Neuron (in vitro differentiated cells): ENCODE results near the gene BLM.
"Not testable (repeated sequence)": the region's sequence is repeated elsewhere in the genome, so short reads cannot be mapped to it uniquely, and the experiment has no call there.

Experiments used
- H2AFZ ChIP-seq: one replicate; pipeline ENCODE4 v1.6.1; 2013; ENCODE audit warnings: low read depth, mild to moderate bottlenecking, inconsistent platforms, low read length, moderate library complexity
- H3K27me3 ChIP-seq: one replicate; pipeline ENCODE4 v1.6.1; 2013; ENCODE audit warnings: low read length; ENCODE audit not compliant: insufficient read depth
- H3K36me3 ChIP-seq: one replicate; pipeline ENCODE4 v1.6.1; 2013; ENCODE audit warnings: low read length; ENCODE audit not compliant: insufficient read depth
- H3K4me1 ChIP-seq: one replicate; pipeline ENCODE4 v1.6.1; 2013; ENCODE audit warnings: low read length; ENCODE audit not compliant: insufficient read depth
- H3K4me3 ChIP-seq: 2 replicates; pipeline ENCODE4 v1.5.1; 2013; ENCODE audit warnings: mild to moderate bottlenecking, low read length, moderate library complexity
- H3K9me3 ChIP-seq: one replicate; pipeline ENCODE4 v1.6.1; 2013; ENCODE audit warnings: low read length

Gene BLM

DNA sequence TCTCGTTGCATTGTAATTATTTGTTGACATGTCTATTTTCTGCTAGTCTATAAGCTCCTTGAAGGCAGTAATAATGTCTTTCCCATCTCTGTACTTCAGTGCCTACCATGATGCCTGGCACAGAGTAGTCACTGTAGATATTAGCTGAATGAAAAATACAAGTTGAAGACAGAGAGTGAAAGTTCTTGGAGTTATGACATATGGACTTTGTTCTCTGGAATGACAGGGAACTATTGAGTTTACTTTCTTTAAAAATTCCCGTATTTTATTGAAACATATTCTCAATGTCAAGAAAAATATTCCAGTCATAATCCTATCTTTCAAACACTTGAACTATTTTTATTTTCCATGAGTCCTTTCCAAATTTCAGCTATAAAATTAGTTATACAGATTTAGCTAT, 3.0 kb downstream of the BLM start:
- H3K27me3 ChIP-seq, result no peaks in the 10 kb centered on the region
- peaks cover 20% of the 10 kb centered on the region for H3K4me1 ChIP-seq
- peaks cover 21% of the 10 kb centered on the region for H3K36me3 ChIP-seq
- no peaks in the 10 kb centered on the region for H3K9me3 ChIP-seq
- H2AFZ ChIP-seq, result no peak overlapping the region
- H3K4me3 ChIP-seq, result no peak overlapping the region

DNA sequence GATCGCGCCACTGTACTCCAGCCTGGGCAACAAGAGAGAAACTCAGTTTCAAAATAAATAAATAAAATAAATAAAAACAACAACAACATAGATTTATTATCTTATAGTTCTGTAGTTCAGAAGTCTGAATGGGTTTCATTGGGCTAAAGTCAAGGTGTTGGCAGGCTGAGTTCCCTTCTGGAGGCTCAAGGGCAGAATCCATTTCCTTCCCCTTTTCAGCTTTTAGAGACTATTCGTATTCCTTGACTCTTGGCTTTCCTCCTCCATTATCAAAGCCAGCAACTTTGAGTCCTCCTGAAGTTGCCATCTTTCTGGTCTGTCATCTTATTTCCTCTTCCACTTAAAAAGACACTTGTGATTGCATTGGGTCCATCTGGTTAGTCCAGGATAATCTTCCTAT, 12.1 kb downstream of the BLM start:
- H3K36me3 ChIP-seq, result peaks cover 10% of the 10 kb centered on the region
- no peaks in the 10 kb centered on the region for H3K4me1 ChIP-seq
- no peak overlapping the region for H3K4me3 ChIP-seq
- no peaks in the 10 kb centered on the region for H3K27me3 ChIP-seq
- no peak overlapping the region for H2AFZ ChIP-seq
- H3K9me3 ChIP-seq, result no peaks in the 10 kb centered on the region

DNA sequence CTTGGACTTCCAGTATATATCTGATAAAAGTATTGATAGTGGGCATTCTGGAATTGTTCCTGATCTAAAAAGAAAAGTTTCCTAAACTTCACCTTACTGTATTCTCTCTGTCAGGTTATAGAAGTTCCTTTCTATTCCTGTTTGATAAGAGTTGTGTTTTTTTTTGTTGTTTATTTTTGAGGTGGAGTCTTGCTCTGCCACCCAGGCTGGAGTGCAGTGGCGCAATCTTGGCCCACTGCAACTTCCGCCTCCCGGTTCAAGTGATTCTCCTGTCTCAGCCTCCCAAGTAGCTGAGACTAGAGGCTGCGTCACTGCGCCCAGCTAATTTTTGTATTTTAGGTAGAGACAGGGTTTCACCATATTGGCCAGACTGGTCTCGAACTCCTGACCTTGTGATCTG, 13.1 kb downstream of the BLM start:
- peaks cover 6% of the 10 kb centered on the region for H3K36me3 ChIP-seq

DNA sequence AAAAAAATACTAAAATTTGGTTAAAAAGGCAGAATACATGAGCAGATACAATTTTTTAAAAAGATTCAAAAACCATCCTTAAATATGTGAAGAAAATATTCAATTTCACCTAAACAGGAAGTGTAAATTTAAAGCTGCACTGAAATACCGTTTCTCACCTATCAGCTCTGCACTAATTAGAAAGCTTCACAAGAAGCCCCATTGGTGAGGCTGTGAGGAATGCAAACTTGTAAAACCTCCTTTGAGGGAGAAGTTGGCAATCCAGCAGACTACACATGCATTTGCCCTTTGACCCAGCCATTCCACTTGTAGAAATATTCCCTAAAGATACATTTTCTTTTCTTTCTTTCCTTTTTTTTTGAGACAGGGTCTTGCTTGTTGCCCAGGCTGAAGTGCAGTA, 18.8 kb downstream of the BLM start:
- H3K9me3 ChIP-seq, result peaks cover 2% of the 10 kb centered on the region
- H2AFZ ChIP-seq, result no peak overlapping the region
- no peak overlapping the region for H3K4me3 ChIP-seq
- H3K36me3 ChIP-seq, result peaks cover 6% of the 10 kb centered on the region
- no peaks in the 10 kb centered on the region for H3K4me1 ChIP-seq
- H3K27me3 ChIP-seq, result no peaks in the 10 kb centered on the region

More for the DNA sequence above, 13.1 kb downstream of the BLM start:
- Histone ChIP-seq H3K4me1 (no peaks in the 10 kb centered on the region), H3K27me3 (no peaks in the 10 kb centered on the region), H3K4me3 (no peak overlapping the region), H2AFZ (no peak overlapping the region), H3K9me3 (no peaks in the 10 kb centered on the region)

DNA sequence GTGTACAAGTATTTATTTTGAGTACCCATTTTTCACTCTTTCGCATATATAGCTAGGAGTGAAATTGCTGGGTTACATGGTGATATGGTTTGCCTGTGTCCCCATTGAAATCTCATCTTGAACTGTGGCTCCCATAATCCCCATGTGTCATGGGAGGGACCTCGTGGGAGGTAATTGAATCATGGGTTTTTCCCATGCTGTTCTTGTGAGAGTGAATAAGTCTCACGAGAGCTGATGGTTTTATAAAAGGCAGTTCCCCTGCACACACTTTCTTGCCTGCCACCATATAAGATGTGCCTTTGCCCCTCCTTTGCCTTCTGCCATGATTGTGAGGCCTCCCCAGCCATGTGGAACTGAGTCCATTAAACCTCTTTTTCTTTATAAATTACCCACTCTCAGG, 23.4 kb downstream of the BLM start:
- H3K4me3 ChIP-seq, H2AFZ ChIP-seq, H3K36me3 ChIP-seq, H3K4me1 ChIP-seq, H3K9me3 ChIP-seq, H3K27me3 ChIP-seq: not testable (repeated sequence)

- H2AFZ ChIP-seq, result no peak overlapping the region
- no peaks in the 10 kb centered on the region for H3K27me3 ChIP-seq
- peaks cover 2% of the 10 kb centered on the region for H3K9me3 ChIP-seq
- no peaks in the 10 kb centered on the region for H3K4me1 ChIP-seq
- no peaks in the 10 kb centered on the region for H3K36me3 ChIP-seq
- no peak overlapping the region for H3K4me3 ChIP-seq
These were observed 24.9 kb downstream of the BLM start for GRCh38 chr15:90742087-90742486.

- peaks cover 2% of the 10 kb centered on the region for H3K9me3 ChIP-seq
- no peaks in the 10 kb centered on the region for H3K27me3 ChIP-seq
- H3K4me1 ChIP-seq, result no peaks in the 10 kb centered on the region
- no peak overlapping the region for H2AFZ ChIP-seq
- peaks cover 5% of the 10 kb centered on the region for H3K36me3 ChIP-seq
- no peak overlapping the region for H3K4me3 ChIP-seq
These were observed 26.3 kb downstream of the BLM start for GRCh38 chr15:90743407-90743806.

DNA sequence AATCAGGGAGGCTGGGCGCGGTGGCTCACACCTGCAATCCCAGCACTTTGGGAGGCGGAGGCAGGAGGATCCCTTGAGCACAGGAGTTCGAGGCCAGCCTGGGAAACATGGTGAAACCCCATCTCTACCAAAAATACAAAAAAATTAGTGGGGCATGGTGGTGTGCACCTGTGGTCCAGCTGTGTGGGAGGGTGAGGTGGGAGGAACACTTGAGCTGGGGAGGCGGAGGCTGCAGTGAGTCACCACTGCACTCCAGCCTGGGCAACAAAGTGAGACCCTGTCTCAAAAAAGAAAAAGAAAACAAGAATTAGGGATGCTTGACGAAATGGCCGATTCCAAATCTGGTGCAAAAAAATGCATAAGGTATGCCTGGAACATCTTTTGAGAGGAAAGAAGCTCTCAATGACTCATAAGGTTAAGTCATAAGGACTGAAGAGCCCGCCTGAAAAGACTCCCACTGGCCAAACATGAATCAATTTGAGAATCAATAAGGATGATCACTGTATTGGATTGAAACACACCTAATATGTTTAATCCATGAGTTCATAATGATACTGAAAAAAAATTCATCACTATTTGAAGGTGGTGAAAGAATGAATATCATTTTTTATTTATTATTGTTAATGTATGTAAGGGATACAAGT, 27.7 kb downstream of the BLM start:
- no peak overlapping the region for H2AFZ ChIP-seq
- no peak overlapping the region for H3K4me3 ChIP-seq
- H3K36me3 ChIP-seq, result peaks cover 9% of the 10 kb centered on the region
- peaks cover 6% of the 10 kb centered on the region for H3K4me1 ChIP-seq
- H3K27me3 ChIP-seq, result no peaks in the 10 kb centered on the region
- no peaks in the 10 kb centered on the region for H3K9me3 ChIP-seq

- Histone ChIP-seq H3K36me3 (peaks cover 29% of the 10 kb centered on the region), H3K27me3 (no peaks in the 10 kb centered on the region), H3K4me1 (peaks cover 10% of the 10 kb centered on the region), H2AFZ (no peak overlapping the region), H3K9me3 (no peaks in the 10 kb centered on the region), H3K4me3 (no peak overlapping the region)
These were observed 32.6 kb downstream of the BLM start for GRCh38 chr15:90749754-90750153.

- H3K36me3 ChIP-seq, result peaks cover 32% of the 10 kb centered on the region
- no peak overlapping the region for H2AFZ ChIP-seq
- H3K4me1 ChIP-seq, result peaks cover 10% of the 10 kb centered on the region
- no peaks in the 10 kb centered on the region for H3K9me3 ChIP-seq
- no peaks in the 10 kb centered on the region for H3K27me3 ChIP-seq
- H3K4me3 ChIP-seq, result no peak overlapping the region
These were observed 33.0 kb downstream of the BLM start for GRCh38 chr15:90750186-90750585.

- Histone ChIP-seq H3K27me3 (no peaks in the 10 kb centered on the region), H2AFZ (no peak overlapping the region), H3K9me3 (no peaks in the 10 kb centered on the region), H3K4me1 (peaks cover 10% of the 10 kb centered on the region), H3K4me3 (no peak overlapping the region), H3K36me3 (peaks cover 41% of the 10 kb centered on the region)
These were observed 34.2 kb downstream of the BLM start for GRCh38 chr15:90751300-90751825.

- H2AFZ ChIP-seq, result no peak overlapping the region
- H3K4me3 ChIP-seq, result no peak overlapping the region
- H3K27me3 ChIP-seq, result no peaks in the 10 kb centered on the region
- no peaks in the 10 kb centered on the region for H3K9me3 ChIP-seq
- peaks cover 67% of the 10 kb centered on the region for H3K36me3 ChIP-seq
- H3K4me1 ChIP-seq, result no peaks in the 10 kb centered on the region
These were observed 39.8 kb downstream of the BLM start for GRCh38 chr15:90756916-90757315.

DNA sequence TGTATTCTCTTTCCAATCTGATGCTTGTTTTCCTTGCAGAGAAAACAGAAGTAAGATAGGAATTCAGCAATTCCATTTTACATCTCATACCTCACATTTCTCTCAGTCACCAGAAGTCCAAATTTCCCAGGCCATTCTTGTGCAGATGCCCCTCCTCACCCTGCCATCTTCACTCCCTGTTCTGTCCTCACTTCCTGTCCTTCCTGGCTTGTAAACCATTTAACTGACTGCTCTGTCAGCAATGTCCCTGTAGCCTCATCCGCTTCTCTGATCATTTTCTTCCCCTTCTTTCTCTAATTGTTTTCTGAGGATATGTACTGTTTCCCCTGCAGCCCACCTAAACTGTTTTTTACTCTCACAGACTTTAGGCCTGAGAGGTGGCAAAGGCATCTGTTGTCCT, 40.3 kb downstream of the BLM start:
- no peak overlapping the region for H3K4me3 ChIP-seq
- H2AFZ ChIP-seq, result no peak overlapping the region
- no peaks in the 10 kb centered on the region for H3K27me3 ChIP-seq
- no peaks in the 10 kb centered on the region for H3K4me1 ChIP-seq
- H3K9me3 ChIP-seq, result no peaks in the 10 kb centered on the region
- H3K36me3 ChIP-seq, result peaks cover 68% of the 10 kb centered on the region

- Histone ChIP-seq H3K36me3 (peaks cover 68% of the 10 kb centered on the region), H2AFZ (no peak overlapping the region)
These were observed 43.6 kb downstream of the BLM start for GRCh38 chr15:90760661-90761232.

More at GRCh38 chr15:90760661-90761232, 43.6 kb downstream of the BLM start:
- H3K27me3 ChIP-seq, result no peaks in the 10 kb centered on the region
- no peak overlapping the region for H3K4me3 ChIP-seq
- H3K9me3 ChIP-seq, result no peaks in the 10 kb centered on the region
- H3K4me1 ChIP-seq, result no peaks in the 10 kb centered on the region
